Adrenal gland (tissue), 12 donors: ENCODE measurements around the gene PLEKHA5. TPM values are rescaled to one million over a fixed set of nuclear protein-coding genes. Genes with fewer than 3 reads are reported as not detected.

Experiments used
- DNase-seq, 7 donors: peaks; one replicate each; pipeline ENCODE4 v3.0.0-alpha.2; 2019 to 2020
- H3K27ac ChIP-seq, 5 donors: fragments of 200-600 bp; sonication (generic) in 4 of 5; 1 replicate in 3 of 5; 2 replicates in 2 of 5; pipeline versions ENCODE4 v1.5.1 to v1.8.0; 2016 to 2020; ENCODE audit warnings: mild to moderate bottlenecking in 1 of 5
- H3K27me3 ChIP-seq: fragments of 200-600 bp; 2 replicates; pipeline ENCODE4 v1.8.0; 2021
- H3K36me3 ChIP-seq, 2 donors: fragments of 200-600 bp; replicated peaks in 1 of 2; 1 replicate in 1 of 2; 2 replicates in 1 of 2; pipeline versions ENCODE4 v1.5.1 to v1.8.0; 2018 to 2022
- H3K4me1 ChIP-seq, 2 donors: fragments of 200-600 bp; replicated peaks in 1 of 2; 1 replicate in 1 of 2; 2 replicates in 1 of 2; pipeline versions ENCODE4 v1.5.1 to v1.8.0; 2018 to 2021
- H3K4me3 ChIP-seq, 4 donors: fragments of 200-600 bp; sonication (generic) in 3 of 4; one replicate each; pipeline ENCODE4 v1.5.1; 2016 to 2018
- H3K9me3 ChIP-seq, 3 donors: fragments of 200-600 bp; sonication (generic) in 1 of 3; replicated peaks in 1 of 3; 1 replicate in 2 of 3; 2 replicates in 1 of 3; pipeline versions ENCODE4 v1.5.1 to v1.8.0; 2016 to 2021
- CTCF ChIP-seq, 6 experiments: fragments of 450-650 bp in 4 of 6; fragments of 200-600 bp in 2 of 6; sonication (generic) in 1 of 6; IDR thresholded peaks; 1 replicate in 5 of 6; 2 replicates in 1 of 6; pipeline versions ENCODE4 v1.5.1 to v1.8.0; 2016 to 2021; ENCODE audit warnings: antibody characterized with exemption in 6 of 6, mild to moderate bottlenecking in 2 of 6, moderate library complexity in 1 of 6
- POLR2A ChIP-seq, 2 donors: fragments of 450-650 bp; IDR thresholded peaks; one replicate each; pipeline ENCODE4 v1.6.1; 2017; ENCODE audit warnings: antibody characterized with exemption in 2 of 2, mild to moderate bottlenecking in 2 of 2, moderate library complexity in 1 of 2
- WGBS, 4 donors: extraction: QIAGEN DNeasy Blood & Tissue Kit in 2 of 4; methylation state at CpG; one replicate each; pipeline versions ENCODE4 v1.1.5 to v1.1.7; 2013 to 2017; 5-methylcytosine and 5-hydroxymethylcytosine counted together
- intact Hi-C, 2 donors: fragments of 100-400 bp; cut with DNase I; formaldehyde crosslinking; loops; one replicate each; pipeline versions ENCODE4 v1.14.1 to v1.15.0; 2022 to 2023
- polyA plus RNA-seq, 3 donors: library from polyadenylated mRNA; stranded (reverse); fragments of 200-250 nt in 2 of 3; fragments of 350-450 nt in 1 of 3; fragmentation: Illumina TruSeq in 1 of 3; extraction: RNeasy Lipid Tissue Mini Kit (QIAGEN cat#74804) in 1 of 3; gene quantifications; one replicate each; pipeline ENCODE4 v1.2.3, GENCODE V29; 2013 to 2014
- total RNA-seq, 9 donors: library from RNA; depleted of rRNA in 4 of 9; stranded (reverse); fragments of >200 nt in 4 of 9; fragments of 120-200 nt in 1 of 9; fragmentation: NEBNext Ultra II Directional in 1 of 9; extraction: Animal tissue kit (Norgen Biotek cat#: 25700) in 1 of 9; gene quantifications; one replicate each; pipeline versions ENCODE4 v1.1.0 to v1.2.4, GENCODE V29; 2013 to 2023
- donor health status: healthy with polysubstance abuse.
- donor health status: Bipolar disorder and iron deficiency.
- donor health status: DM: yes; HTN: yes; CAD: no.
- donor health status: DM: no; HTN: no; CAD: no.
- donor health status: DM: no; HTN: no; CAD: no.
- donor health status: DM: yes; HTN: yes; CAD: no.

The PLEKHA5 gene
- total and polyA plus RNA-seq, 12 donors = 26.1 to 165 (median 95.7) TPM

- H3K27ac ChIP-seq = no peak overlapping the region
- intact Hi-C loops = no loop called here
- DNase-seq = peak in 2 of 7 donors; percentile 16 to 27
- no peaks in the 10 kb centered on the region for H3K4me1 ChIP-seq
- no peak for TF ChIP-seq CTCF (IDR thresholded peaks at IDR 0.05)
- TF ChIP-seq POLR2A (IDR thresholded peaks at IDR 0.05) = no peak
- H3K27me3 ChIP-seq = no peaks in the 10 kb centered on the region
- H3K9me3 ChIP-seq = no peaks in the 10 kb centered on the region
- no peaks in the 10 kb centered on the region for H3K36me3 ChIP-seq
- 80 to 87% (median 82%) methylated on average over 3 to 4 of the region's 4 CpGs; no CpG with 5 or more reads in 1 of the 4 donors for WGBS, 4 donors
- no peak overlapping the region for H3K4me3 ChIP-seq
Measured at GRCh38 chr12:19402743-19403431, 273.4 kb downstream of the PLEKHA5 start.

- TF ChIP-seq CTCF (IDR thresholded peaks at IDR 0.05) (no peak), POLR2A (IDR thresholded peaks at IDR 0.05) (no peak)
- 92 to 95% (median 93%) methylated on average over 14 to 16 of the region's 16 CpGs for WGBS, 4 donors
- intact Hi-C loops = no loop called here
- no peaks in the 10 kb centered on the region for H3K27me3 ChIP-seq
- H3K36me3 ChIP-seq = no peaks in the 10 kb centered on the region
- no peaks in the 10 kb centered on the region for H3K9me3 ChIP-seq
- H3K4me1 ChIP-seq = no peaks in the 10 kb centered on the region
- H3K4me3 ChIP-seq = no peak overlapping the region
- no peak for DNase-seq
- H3K27ac ChIP-seq = no peak overlapping the region
Measured at GRCh38 chr12:19404242-19404880, 274.8 kb downstream of the PLEKHA5 start.

GRCh38 chr12:19409376-19409775, 279.8 kb downstream of the PLEKHA5 start:
- no peak overlapping the region for H3K4me3 ChIP-seq
- no peak for DNase-seq
- H3K27ac ChIP-seq = no peak overlapping the region
- TF ChIP-seq POLR2A (IDR thresholded peaks at IDR 0.05) (no peak), CTCF (IDR thresholded peaks at IDR 0.05) (no peak)
- H3K36me3 ChIP-seq = no peaks in the 10 kb centered on the region
- no peaks in the 10 kb centered on the region for H3K9me3 ChIP-seq
- H3K27me3 ChIP-seq = no peaks in the 10 kb centered on the region
- H3K4me1 ChIP-seq = no peaks in the 10 kb centered on the region
- intact Hi-C loops = no loop called here
- WGBS, 4 donors = 33 to 46% (median 37%) methylated on average over 3 of the region's 3 CpGs

- no peaks in the 10 kb centered on the region for H3K4me1 ChIP-seq
- 72 to 86% (median 78%) methylated on average over 6 of the region's 6 CpGs for WGBS, 4 donors
- no peaks in the 10 kb centered on the region for H3K27me3 ChIP-seq
- H3K9me3 ChIP-seq = no peaks in the 10 kb centered on the region
- intact Hi-C loops = no loop called here
- no peaks in the 10 kb centered on the region for H3K36me3 ChIP-seq
- H3K4me3 ChIP-seq = no peak overlapping the region
- no peak overlapping the region for H3K27ac ChIP-seq
- DNase-seq = no peak
- TF ChIP-seq CTCF (IDR thresholded peaks at IDR 0.05) (no peak), POLR2A (IDR thresholded peaks at IDR 0.05) (no peak)
Measured at GRCh38 chr12:19410211-19410610, 280.7 kb downstream of the PLEKHA5 start.
